Body of pancreas (tissue), 4 donors: ENCODE data around the gene RBM23.

Source experiments
- CTCF ChIP-seq, 7 experiments: fragments of 450-650 bp in 4 of 7; fragments of 200-600 bp in 3 of 7; sonication (generic) in 3 of 7; IDR thresholded peaks; one replicate each; pipeline ENCODE4 v1.5.1; 2016 to 2019; ENCODE audit warnings: antibody characterized with exemption in 7 of 7
- POLR2A ChIP-seq, 3 donors: fragments of 450-650 bp; IDR thresholded peaks; one replicate each; pipeline ENCODE4 v1.6.1; 2016; ENCODE audit warnings: antibody characterized with exemption in 3 of 3, mild to moderate bottlenecking in 2 of 3

DNA sequence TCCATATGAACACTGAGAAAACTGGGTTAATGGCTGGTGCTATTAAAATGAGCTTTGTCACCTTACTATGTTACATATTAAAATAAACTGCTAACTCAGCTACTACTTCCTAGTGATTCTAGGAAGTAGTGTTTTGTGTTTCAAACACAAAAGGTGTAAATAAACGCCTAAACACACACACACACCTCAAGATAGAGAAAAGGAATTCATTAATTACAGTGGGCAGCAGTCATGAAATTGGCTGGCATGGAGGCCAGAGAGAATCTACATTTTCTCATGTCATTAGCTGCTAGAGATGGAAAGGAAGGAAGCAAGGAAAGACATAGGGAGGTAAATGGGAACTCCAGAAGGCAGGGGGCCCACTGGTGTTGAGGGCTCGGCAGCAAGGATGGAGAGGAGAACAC is 11.0 kb upstream of the RBM23 start:
- no peak for TF ChIP-seq POLR2A (IDR thresholded peaks at IDR 0.05)
- TF ChIP-seq CTCF (IDR thresholded peaks at IDR 0.05) = no peak
